Prostate gland (tissue), 2 donors: ENCODE data around the gene OSBPL1A.

ENCODE experiments used
- CTCF ChIP-seq, 4 experiments: fragments of 200-600 bp in 2 of 4; fragments of 450-650 bp in 2 of 4; sonication (generic) in 2 of 4; IDR thresholded peaks; 1 replicate in 3 of 4; 2 replicates in 1 of 4; pipeline ENCODE4 v1.5.1; 2016 to 2019; ENCODE audit warnings: antibody characterized with exemption in 4 of 4, mild to moderate bottlenecking in 2 of 4, moderate library complexity in 2 of 4
- POLR2A ChIP-seq: fragments of 450-650 bp; IDR thresholded peaks from one replicate; pipeline ENCODE4 v1.6.1; 2016; ENCODE audit warnings: antibody characterized with exemption, mild to moderate bottlenecking
- POLR2AphosphoS5 ChIP-seq: sonication (generic); formaldehyde crosslinking; IDR thresholded peaks from one replicate; pipeline ENCODE4 v1.6.1; 2017; ENCODE audit warnings: antibody characterized with exemption

DNA sequence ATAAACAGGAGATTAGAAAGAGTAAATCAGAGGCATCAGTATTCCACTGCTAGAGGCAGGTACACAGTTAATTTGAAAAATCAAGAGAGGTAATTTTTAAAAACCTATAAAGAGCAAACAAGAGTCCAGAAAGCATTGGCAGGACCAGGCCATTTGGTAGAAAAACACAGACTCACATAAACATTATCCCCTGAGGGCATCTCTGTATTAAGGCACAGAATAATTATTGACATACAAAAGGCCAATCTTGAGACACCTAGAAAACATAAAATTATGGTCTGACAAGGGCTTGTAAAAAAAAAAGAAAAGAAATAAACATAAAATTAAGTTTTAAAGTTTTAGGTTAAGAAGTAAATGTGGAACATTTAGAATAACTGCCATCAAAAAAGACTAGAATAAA, 120.6 kb downstream of the OSBPL1A start:
- TF ChIP-seq CTCF (IDR thresholded peaks at IDR 0.05) (no peak), POLR2A (no peak), POLR2AphosphoS5 (no peak)
